Activated CD8-positive, alpha-beta memory T cell treated with anti-CD3 and anti-CD28 coated beads, Interleukin-2, amount 10 ng/mL, durations not matched to agents 7 days and 5 days (primary cell): ENCODE data around the gene FAM13A. TPM values are rescaled to one million over a fixed set of nuclear protein-coding genes. Genes with fewer than 3 reads are reported as not detected.
A peak's percentile ranks its signal among the peaks of the same experiment; 100 is the strongest.

Experiments used
- ATAC-seq: fragments of 150-1000 bp; cut with Tn5 transposase; one replicate; pipeline ENCODE4 v1.10.0; 2021; ENCODE audit warnings: moderate library complexity
- CTCF ChIA-PET: fragments of 350-600 bp; sonication (Branson Sonifier 250); formaldehyde crosslinking; loops from one replicate; lab custom pipeline; 2021; ENCODE audit warnings: antibody characterized with exemption; lab: Charles Lee
- DNase-seq: peaks from one replicate; pipeline ENCODE4 v3.0.0-alpha.2; 2020
- H3K27ac Mint-ChIP-seq: one replicate; pipeline ENCODE4 v1.8.0; 2021; ENCODE audit warnings: mild to moderate bottlenecking, mixed read lengths
- H3K27me3 Mint-ChIP-seq: one replicate; pipeline ENCODE4 v1.8.0; 2021; ENCODE audit warnings: mixed read lengths
- H3K36me3 Mint-ChIP-seq: one replicate; pipeline ENCODE4 v1.8.0; 2021; ENCODE audit warnings: mild to moderate bottlenecking, mixed read lengths
- H3K4me1 Mint-ChIP-seq: one replicate; pipeline ENCODE4 v1.8.0; 2021; ENCODE audit warnings: mixed read lengths
- H3K4me3 Mint-ChIP-seq: one replicate; pipeline ENCODE4 v1.8.0; 2021; ENCODE audit warnings: mild to moderate bottlenecking, moderate library complexity, mixed read lengths
- H3K9me3 Mint-ChIP-seq: one replicate; pipeline ENCODE4 v1.8.0; 2022; ENCODE audit warnings: low read depth, mixed read lengths
- total RNA-seq, 2 experiments: library from RNA; stranded (reverse); gene quantifications; one replicate each; pipeline ENCODE4 v1.2.3, GENCODE V29; 2021

The FAM13A gene
- total RNA-seq, 2 experiments from 2014 or later: 1.8 to 7.2 TPM

GRCh38 chr4:88810325-88810724, 246.7 kb downstream of the FAM13A start:
- no peak for ATAC-seq
- no peak for DNase-seq
- Mint-ChIP-seq H3K4me3 (no peak overlapping the region), H3K27ac (no peak overlapping the region), H3K27me3 (peaks cover 44% of the 10 kb centered on the region), H3K36me3 (no peaks in the 10 kb centered on the region), H3K4me1 (no peaks in the 10 kb centered on the region), H3K9me3 (no peaks in the 10 kb centered on the region)
- CTCF ChIA-PET: interaction anchor here (1.0 kb wide), 1 partner anchor 9 kb away, joined by 3 read pairs; no protein-coding TSS in a partner anchor

DNA sequence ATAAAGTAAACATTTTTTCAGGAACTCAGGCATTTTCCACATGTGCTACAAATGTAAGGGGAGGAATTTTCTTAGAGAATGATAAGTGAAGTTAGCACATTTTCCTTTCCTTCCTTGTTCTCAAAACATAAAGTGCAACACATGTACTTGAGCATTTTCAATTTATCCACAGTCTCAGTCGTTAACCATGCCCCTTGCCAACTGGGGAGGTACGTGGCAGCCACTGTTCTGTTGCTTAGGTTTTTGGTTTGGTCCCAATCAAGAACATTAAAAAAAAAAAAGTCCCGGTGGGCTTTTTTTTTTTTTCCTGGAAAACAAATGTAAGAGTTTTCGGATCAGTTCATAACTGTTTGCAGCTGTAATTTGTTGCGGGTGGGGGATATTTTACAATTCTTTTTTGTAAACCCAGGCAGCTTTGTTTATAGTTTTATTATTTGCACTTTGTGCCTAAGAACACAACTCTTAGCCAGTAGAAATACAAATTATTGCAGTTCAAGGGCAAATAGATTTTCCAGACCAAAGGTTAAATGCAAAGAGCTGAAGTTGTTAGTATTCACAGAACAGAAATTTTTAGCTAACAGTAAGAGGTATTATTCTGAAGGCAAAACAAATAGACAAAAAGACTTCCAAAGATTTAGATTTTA, 247.3 kb downstream of the FAM13A start:
- DNase-seq (no peak), ATAC-seq (no peak)
- CTCF ChIA-PET: interaction anchor here (1.0 to 2.5 kb wide), 2 partner anchors 9 kb away, joined by 3 to 9 read pairs; no protein-coding TSS in a partner anchor
- Mint-ChIP-seq H3K27ac (no peak overlapping the region), H3K4me3 (no peak overlapping the region), H3K9me3 (no peaks in the 10 kb centered on the region), H3K27me3 (peaks cover 46% of the 10 kb centered on the region), H3K36me3 (no peaks in the 10 kb centered on the region), H3K4me1 (no peaks in the 10 kb centered on the region)

- CTCF ChIA-PET: interaction anchor here (1.1 to 2.5 kb wide), 2 partner anchors 10 to 87 kb away, joined by 3 to 9 read pairs; no protein-coding TSS in a partner anchor
- Mint-ChIP-seq H3K36me3 (no peaks in the 10 kb centered on the region), H3K27ac (no peak overlapping the region), H3K4me1 (peaks cover 4% of the 10 kb centered on the region), H3K9me3 (no peaks in the 10 kb centered on the region), H3K27me3 (peaks cover 45% of the 10 kb centered on the region), H3K4me3 (no peak overlapping the region)
- DNase-seq (no peak), ATAC-seq (no peak)
Measured at GRCh38 chr4:88809101-88809500, 247.9 kb downstream of the FAM13A start.

DNA sequence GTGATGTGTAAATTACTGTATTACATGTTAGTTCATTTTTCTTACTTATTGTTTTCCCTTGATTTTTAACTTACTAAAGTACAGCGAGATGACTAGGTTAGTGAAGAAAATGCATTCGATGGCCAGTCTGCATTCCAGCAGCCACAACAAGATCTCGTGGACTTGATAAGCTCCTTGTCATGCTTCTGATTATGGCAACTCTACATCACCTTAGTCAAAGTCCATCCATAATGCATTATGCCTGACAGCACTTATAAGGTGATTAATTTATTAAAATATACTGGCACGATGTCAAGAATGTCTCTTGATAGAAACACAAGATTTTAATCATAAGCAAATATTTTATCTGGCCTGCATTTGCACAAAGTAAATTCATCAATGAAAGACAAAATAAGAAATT, 249.5 kb downstream of the FAM13A start:
- CTCF ChIA-PET: interaction anchor here (2.5 kb wide), 1 partner anchor 11 kb away, joined by 9 read pairs; no protein-coding TSS in a partner anchor

DNA sequence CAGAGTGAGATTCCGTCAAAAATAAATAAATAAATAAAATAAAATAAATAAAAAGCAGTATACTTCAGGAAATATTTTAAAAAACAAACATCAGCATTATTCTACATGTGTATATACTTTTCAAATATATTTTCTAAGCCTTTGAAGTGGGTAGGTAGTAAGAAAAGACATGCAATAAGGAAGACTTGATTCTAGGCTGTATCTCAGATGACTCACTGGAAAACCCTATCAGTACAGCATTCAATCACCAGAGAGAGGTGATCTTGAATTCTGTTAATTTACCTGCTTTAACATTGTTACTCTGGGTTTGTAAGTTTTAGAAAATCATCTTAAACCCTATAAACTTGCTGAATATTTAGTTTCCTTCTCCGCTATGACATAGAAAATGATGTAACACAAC, 252.8 kb downstream of the FAM13A start:
- no peaks in the 10 kb centered on the region for H3K36me3 Mint-ChIP-seq
- no peak overlapping the region for H3K27ac Mint-ChIP-seq
- H3K9me3 Mint-ChIP-seq: no peaks in the 10 kb centered on the region
- no peak for ATAC-seq
- DNase-seq: no peak
- H3K4me3 Mint-ChIP-seq: no peak overlapping the region
- peaks cover 60% of the 10 kb centered on the region for H3K27me3 Mint-ChIP-seq
- peaks cover 15% of the 10 kb centered on the region for H3K4me1 Mint-ChIP-seq
- CTCF ChIA-PET: no interaction called here

More for the DNA sequence above, 249.5 kb downstream of the FAM13A start:
- Mint-ChIP-seq H3K36me3 (no peaks in the 10 kb centered on the region), H3K9me3 (no peaks in the 10 kb centered on the region), H3K4me3 (no peak overlapping the region), H3K27ac (no peak overlapping the region), H3K27me3 (peaks cover 49% of the 10 kb centered on the region), H3K4me1 (peaks cover 13% of the 10 kb centered on the region)
- DNase-seq (no peak), ATAC-seq (no peak)

DNA sequence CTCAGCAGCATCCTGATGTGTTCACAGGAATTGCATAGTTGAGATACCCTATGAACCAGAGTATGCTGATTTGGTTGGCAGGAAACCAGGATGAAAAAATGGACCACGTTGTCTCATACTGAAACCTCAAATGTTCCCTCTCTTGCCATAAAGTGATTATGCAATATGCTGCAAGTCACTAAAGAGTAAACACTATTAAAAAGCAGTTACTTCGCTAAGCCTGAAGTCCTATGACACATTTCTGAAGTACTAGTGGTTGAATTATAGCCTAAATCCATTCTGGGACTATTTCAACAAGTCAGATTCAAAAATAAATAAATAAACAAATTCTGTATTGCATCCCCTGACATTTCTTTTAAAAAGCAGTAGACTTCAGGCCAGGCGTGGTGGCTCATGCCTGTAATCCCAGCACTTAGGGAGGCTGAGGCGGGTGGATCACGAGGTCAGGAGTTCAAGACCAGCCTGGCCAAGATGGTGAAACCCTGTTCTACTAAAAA, 253.3 kb downstream of the FAM13A start:
- no peaks in the 10 kb centered on the region for H3K9me3 Mint-ChIP-seq
- CTCF ChIA-PET: no interaction called here
- DNase-seq: peak; percentile 60
- peaks cover 15% of the 10 kb centered on the region for H3K4me1 Mint-ChIP-seq
- H3K27me3 Mint-ChIP-seq: peaks cover 57% of the 10 kb centered on the region
- H3K4me3 Mint-ChIP-seq: no peak overlapping the region
- no peak overlapping the region for H3K27ac Mint-ChIP-seq
- peak; percentile 86 for ATAC-seq
- H3K36me3 Mint-ChIP-seq: no peaks in the 10 kb centered on the region

DNA sequence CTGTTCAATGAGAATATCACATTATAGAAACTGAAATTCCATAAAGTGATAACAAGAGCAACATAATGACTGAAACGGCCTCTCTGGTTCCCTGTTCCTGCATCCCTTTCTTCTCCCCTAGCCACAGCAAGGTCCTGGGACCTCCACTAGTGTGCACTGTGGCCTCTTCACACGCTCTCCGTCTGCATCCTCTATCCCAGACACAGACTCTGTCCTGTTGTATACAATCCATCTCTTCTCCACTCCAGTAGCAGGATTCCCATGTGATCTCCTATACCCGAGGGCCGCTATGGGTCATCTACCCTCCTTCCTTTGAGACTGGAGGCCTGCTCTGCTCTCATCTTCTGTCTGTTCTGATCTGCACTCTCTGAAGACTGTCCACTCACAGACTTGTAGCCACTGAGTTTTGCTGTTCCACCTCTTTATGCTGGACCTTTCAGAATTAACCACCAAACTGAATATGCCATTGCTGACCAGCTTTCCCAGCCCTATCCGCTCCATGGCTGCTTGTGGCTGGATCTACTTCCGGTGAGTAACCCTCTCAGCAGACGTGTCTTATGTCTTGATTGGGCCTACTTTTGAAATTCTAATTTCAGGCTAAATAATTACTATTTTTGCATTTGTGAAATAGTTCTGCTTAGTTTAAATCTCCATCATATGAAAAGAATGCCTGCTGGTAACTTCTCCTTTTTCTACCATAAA, 254.2 kb downstream of the FAM13A start:
- no peak overlapping the region for H3K4me3 Mint-ChIP-seq
- H3K27me3 Mint-ChIP-seq: peaks cover 61% of the 10 kb centered on the region
- no peaks in the 10 kb centered on the region for H3K9me3 Mint-ChIP-seq
- no peak overlapping the region for H3K27ac Mint-ChIP-seq
- DNase-seq: no peak
- H3K36me3 Mint-ChIP-seq: no peaks in the 10 kb centered on the region
- no peak for ATAC-seq
- CTCF ChIA-PET: interaction anchor here (0.8 kb wide), 1 partner anchor 263 kb away, joined by 3 read pairs; no protein-coding TSS in a partner anchor
- peaks cover 15% of the 10 kb centered on the region for H3K4me1 Mint-ChIP-seq

GRCh38 chr4:88802138-88802537, 254.8 kb downstream of the FAM13A start:
- H3K9me3 Mint-ChIP-seq: no peaks in the 10 kb centered on the region
- H3K36me3 Mint-ChIP-seq: peaks cover 2% of the 10 kb centered on the region
- H3K27ac Mint-ChIP-seq: no peak overlapping the region
- peaks cover 63% of the 10 kb centered on the region for H3K27me3 Mint-ChIP-seq
- ATAC-seq (no peak), DNase-seq (no peak)
- CTCF ChIA-PET: interaction anchor here (0.8 kb wide), 1 partner anchor 263 kb away, joined by 3 read pairs; no protein-coding TSS in a partner anchor
- H3K4me3 Mint-ChIP-seq: no peak overlapping the region
- peaks cover 15% of the 10 kb centered on the region for H3K4me1 Mint-ChIP-seq

DNA sequence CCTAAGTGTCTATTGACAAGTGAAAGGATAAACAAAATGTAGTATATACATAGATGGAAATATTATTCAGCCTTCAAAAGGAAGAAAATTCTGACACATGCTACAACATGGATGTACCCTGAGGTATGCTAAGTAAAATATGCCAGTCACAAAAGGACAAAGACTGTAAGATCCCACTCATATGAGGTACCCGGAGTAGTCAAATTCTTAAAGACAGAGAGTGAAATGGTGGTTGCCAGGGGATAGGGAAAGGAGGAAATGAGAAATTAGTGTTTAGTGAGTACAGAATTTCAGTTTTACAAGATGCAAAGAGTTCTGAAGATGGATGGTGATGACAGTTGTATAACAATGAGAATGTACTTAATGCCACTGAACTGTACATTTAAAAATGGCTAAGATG, 257.1 kb downstream of the FAM13A start:
- CTCF ChIA-PET: interaction anchor here (1.0 kb wide), 1 partner anchor 223 kb away, joined by 4 read pairs; no protein-coding TSS in a partner anchor
- H3K9me3 Mint-ChIP-seq: no peaks in the 10 kb centered on the region
- H3K4me3 Mint-ChIP-seq: no peak overlapping the region
- peaks cover 2% of the 10 kb centered on the region for H3K36me3 Mint-ChIP-seq
- ATAC-seq (no peak), DNase-seq (no peak)
- H3K4me1 Mint-ChIP-seq: peaks cover 15% of the 10 kb centered on the region
- peaks cover 54% of the 10 kb centered on the region for H3K27me3 Mint-ChIP-seq
- no peak overlapping the region for H3K27ac Mint-ChIP-seq

DNA sequence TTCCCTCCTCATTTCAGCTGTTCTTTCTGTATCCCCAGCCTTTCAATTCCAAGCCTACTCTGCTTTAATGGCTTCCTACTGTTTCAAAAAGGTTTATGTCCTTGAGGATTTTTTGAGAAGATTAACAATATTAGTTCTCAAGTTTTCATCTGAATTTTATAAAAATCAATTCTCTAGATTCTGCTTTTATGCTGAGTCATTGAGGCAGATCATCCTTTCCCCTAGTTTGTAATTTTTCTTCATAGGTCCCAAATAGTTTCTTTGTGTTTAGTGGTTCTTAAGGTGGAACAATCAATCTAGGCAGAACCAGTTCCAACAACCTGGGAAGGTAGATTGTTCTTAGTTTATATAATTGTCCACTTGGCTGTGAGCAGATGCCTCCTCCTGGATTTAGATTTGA, 259.3 kb downstream of the FAM13A start:
- H3K4me1 Mint-ChIP-seq: peaks cover 13% of the 10 kb centered on the region
- CTCF ChIA-PET: no interaction called here
- no peak for DNase-seq
- no peaks in the 10 kb centered on the region for H3K9me3 Mint-ChIP-seq
- peaks cover 46% of the 10 kb centered on the region for H3K27me3 Mint-ChIP-seq
- H3K4me3 Mint-ChIP-seq: no peak overlapping the region
- H3K27ac Mint-ChIP-seq: no peak overlapping the region
- ATAC-seq: no peak
- H3K36me3 Mint-ChIP-seq: peaks cover 2% of the 10 kb centered on the region

GRCh38 chr4:88796545-88796944, 260.4 kb downstream of the FAM13A start:
- H3K27ac Mint-ChIP-seq: no peak overlapping the region
- CTCF ChIA-PET: interaction anchor here (0.5 kb wide), 1 partner anchor 276 kb away, joined by 6 read pairs; no protein-coding TSS in a partner anchor

GRCh38 chr4:88794952-88795351, 262.0 kb downstream of the FAM13A start:
- Mint-ChIP-seq H3K36me3 (peaks cover 2% of the 10 kb centered on the region), H3K27ac (no peak overlapping the region), H3K4me1 (peaks cover 20% of the 10 kb centered on the region), H3K4me3 (no peak overlapping the region), H3K27me3 (peaks cover 40% of the 10 kb centered on the region), H3K9me3 (no peaks in the 10 kb centered on the region)
- ATAC-seq (no peak), DNase-seq (no peak)
- CTCF ChIA-PET: interaction anchor here (1.1 kb wide), 1 partner anchor 255 kb away, joined by 3 read pairs; no protein-coding TSS in a partner anchor

More at GRCh38 chr4:88796545-88796944, 260.4 kb downstream of the FAM13A start:
- Mint-ChIP-seq H3K27me3 (peaks cover 41% of the 10 kb centered on the region), H3K36me3 (peaks cover 2% of the 10 kb centered on the region), H3K4me3 (no peak overlapping the region), H3K4me1 (peaks cover 20% of the 10 kb centered on the region), H3K9me3 (no peaks in the 10 kb centered on the region)
- no peak for ATAC-seq
- DNase-seq: no peak

- no peak for ATAC-seq
- no peaks in the 10 kb centered on the region for H3K9me3 Mint-ChIP-seq
- no peak for DNase-seq
- H3K36me3 Mint-ChIP-seq: peaks cover 3% of the 10 kb centered on the region
- H3K27me3 Mint-ChIP-seq: peaks cover 34% of the 10 kb centered on the region
- CTCF ChIA-PET: interaction anchor here (1.1 kb wide), 1 partner anchor 255 kb away, joined by 3 read pairs; no protein-coding TSS in a partner anchor
- no peak overlapping the region for H3K4me3 Mint-ChIP-seq
- H3K4me1 Mint-ChIP-seq: peaks cover 18% of the 10 kb centered on the region
- H3K27ac Mint-ChIP-seq: no peak overlapping the region
Measured at GRCh38 chr4:88794087-88794690, 262.8 kb downstream of the FAM13A start.
